ENCODE data around the gene DAPK2. TPM values are rescaled to one million over a fixed set of nuclear protein-coding genes. Genes with fewer than 3 reads are reported as not detected.

DAPK2 gene
- total RNA-seq, 1 donor from 2014 or later: 13.5 TPM

DNA sequence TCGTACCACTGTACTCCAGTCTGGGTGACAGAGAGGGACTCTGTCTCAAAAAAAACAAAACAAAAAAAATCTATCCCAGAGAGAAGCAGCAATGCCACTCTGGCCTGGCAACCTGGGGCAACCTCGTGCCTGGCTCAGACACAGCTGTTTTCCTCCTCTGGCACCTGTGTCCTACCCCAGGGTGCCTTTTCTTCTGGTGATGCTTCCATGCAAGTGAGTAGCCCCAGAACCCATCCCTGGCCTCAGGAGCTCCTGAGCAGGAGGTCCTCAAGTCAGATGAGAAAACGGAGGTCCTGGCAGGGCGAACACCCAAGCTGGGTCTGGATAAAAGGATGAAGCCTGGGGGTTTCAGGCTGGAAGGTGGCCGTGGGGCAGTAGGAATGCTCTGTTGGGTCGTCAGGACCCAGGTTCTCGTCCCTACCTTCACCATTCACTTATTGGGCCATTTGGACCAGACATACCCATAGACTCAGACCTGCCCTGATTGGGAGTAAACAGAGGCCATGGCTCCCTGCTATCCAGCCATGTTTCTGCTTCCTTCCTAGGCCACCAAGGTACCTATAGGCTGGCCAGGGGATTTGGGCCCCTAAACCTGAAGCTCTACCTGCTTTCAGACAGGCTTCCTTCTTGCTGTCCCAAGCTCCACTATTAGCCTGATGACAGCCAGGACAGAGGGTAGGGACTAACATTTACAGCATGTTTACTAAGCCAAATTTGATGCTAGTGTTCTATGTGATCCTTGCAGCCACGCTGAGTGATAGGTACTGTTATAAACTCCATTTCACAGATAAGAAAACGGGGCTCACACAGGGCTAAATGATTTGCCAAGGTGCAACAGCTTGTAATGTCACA lies 102.2 kb downstream of the DAPK2 start:
- DNase-seq (ENCODE audit: low read depth in 2 of 2): no peak

DNA sequence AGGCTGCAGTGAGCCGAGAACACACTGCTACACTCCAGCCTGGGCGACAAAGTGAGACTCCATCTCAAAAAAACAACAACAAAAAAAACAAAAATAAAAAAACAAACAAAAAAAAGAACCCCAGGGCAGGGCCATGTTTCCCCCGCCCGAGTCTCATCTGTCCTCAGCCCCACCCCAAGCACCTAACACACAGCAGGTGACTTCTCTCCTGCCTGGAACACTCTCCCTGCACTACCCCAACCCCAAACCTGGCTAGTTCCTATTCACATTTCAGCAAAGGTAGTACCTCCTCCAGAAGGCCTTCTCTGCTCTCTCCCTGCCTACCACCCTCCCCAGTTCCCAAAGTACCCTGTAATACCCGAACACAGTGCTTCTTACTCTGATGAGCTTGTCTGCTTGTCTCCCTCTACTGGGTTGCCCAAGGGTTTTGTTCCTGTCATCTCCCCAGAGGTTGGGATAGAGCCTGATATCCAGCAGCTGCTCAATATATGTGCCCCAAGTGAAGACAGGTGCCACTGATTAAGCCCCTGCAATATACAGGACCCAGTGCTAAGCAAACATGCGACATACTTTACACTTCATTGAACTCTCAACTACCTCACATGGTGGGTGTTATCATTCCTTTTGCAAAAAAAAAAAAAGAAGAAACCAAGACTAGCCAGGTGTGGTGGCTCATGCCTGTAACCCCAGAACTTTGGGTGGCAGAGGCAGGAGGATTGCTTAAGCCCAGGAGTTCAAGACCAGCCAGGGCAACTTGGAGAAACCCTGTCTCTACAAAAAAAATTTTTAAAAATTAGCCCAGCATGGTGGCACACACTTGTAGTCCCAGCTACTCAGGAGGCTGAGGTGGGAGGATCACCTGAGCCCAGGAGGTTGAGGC lies 103.6 kb downstream of the DAPK2 start:
- DNase-seq (ENCODE audit: low read depth in 2 of 2): no peak

DNA sequence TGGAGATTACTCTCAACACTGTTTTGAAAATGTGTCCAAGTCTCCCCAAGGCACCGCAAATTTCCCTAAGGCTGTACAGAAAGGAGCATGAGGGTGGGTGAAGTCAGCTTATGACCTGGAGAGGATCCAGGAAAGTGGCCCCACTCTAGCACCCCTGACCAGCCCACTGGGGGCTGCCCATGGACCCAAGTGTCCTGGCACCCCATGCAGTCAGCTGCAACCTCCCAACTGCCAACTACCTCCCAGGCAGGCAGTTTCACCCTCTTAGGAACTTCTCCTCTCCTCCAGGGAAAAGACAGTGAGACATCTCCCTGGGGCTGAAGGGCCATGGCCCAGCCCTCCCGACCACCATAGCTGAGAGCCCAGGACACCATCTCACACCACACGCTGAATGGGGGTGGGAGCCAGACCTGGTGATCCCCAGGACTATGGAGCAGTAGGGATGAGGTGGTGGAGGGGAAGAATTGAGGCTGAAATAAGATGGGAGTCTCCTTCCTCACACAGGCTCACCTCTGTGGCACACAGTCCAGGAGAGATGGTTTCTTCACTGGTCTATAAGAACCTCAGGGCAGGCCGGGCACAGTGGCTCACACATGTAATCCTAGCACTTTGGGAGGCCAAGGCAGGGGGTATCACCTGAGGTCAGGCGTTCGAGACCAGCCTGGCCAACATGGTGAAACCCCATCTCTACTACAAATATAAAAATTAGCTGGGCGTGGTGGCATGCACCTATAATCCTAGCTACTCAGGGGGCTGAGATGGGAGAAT lies 104.4 kb downstream of the DAPK2 start:
- DNase-seq (ENCODE audit: low read depth in 2 of 2): no peak

- DNase-seq (ENCODE audit: low read depth in 2 of 2): no peak
These were observed 105.2 kb downstream of the DAPK2 start for GRCh38 chr15:63940966-63941620.

- DNase-seq (ENCODE audit: low read depth in 2 of 2): peak; percentile 92 to 96
These were observed 106.7 kb downstream of the DAPK2 start for GRCh38 chr15:63939531-63940130.

GRCh38 chr15:63938486-63939061 lies 107.7 kb downstream of the DAPK2 start:
- DNase-seq (ENCODE audit: low read depth in 2 of 2): peak; percentile 32 to 43

DNA sequence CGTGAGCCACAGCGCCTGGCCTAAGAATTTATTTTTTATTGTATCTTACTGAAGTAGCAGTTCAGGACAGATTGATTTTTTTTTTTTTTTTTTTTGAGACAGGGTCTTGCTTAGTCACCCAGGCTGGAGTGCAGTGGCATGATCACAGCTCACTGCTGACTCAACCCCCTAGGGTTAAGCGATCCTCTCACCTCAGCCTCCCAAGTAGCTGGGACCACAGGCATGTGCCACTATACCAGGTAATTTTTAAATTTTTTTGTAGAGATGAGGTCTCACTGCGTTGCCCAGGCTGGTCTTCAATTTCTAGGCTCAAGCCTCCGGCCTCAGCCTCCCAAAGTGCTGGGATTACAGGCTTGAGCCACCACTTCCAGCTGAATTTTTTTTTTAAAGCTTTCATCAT lies 112.8 kb downstream of the DAPK2 start:
- no peak for DNase-seq (ENCODE audit: low read depth in 2 of 2)

GRCh38 chr15:63931556-63931955 lies 114.7 kb downstream of the DAPK2 start:
- DNase-seq (ENCODE audit: low read depth in 2 of 2): no peak

DNA sequence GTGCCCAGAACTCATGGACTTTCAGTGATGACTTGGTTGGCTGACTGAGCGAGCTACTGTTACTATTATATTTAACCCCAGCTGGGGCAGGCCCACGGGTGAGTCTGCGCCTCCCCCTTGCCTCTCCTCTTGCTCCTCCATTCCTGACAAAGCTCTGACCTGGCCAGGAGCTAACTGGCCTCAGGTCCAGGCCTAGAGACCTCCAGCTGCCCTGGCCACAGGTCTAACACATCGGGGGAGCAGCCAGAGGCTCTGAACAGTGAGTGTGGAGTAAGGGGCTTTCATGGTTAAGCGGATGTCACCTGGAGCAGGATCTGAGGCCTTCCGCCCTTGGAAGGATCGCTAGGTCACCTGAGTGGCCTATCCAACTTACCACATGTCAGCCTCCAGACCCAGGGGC lies 116.3 kb downstream of the DAPK2 start:
- DNase-seq (ENCODE audit: low read depth in 2 of 2): no peak

GRCh38 chr15:63928185-63928842 lies 118.0 kb downstream of the DAPK2 start:
- DNase-seq (ENCODE audit: low read depth in 2 of 2): no peak

DNA sequence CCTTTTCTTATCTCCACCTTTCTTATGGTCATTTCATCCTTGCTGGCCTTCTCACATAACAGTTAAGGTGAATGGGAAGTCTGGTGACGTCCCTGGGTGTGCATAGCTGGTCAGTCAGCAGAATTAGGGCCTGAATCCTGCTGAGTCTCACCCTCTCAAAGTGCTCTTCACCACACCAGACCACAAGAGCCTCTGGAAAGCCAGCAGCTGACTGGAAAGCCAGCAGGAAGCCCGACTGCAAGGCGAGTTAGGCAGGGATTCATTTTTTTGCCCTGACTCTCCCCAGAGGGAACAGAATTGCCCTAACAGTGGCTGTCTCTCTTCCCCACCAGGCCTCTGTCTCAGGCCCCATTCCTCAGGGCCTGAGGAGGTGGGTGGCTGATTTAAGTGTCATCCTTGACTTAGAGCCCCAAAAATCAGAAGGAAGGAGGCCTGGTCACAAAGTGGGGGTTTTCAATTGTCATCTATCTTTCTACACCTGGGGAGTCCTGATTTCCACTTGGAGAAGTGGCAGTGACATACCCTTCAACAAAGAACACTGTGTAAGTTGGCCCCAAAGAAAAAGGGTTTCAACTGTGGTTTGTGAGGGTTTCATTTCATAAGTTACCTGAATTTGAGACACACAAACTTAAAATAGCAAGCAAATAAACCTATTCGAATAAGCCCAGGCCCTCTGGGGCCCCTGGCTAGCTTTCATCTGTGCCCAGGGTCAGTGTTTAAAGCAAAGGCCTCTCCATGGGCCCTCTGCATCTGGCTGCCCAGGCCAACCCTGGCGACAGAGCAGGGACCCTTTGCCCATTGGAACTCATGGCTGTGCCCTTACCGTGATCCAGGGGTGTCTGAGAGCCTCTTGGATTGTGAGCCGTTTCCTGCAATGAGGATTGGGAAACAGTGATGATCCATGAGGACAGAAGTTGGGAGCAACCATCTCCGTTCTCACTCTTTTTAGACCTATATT lies 122.0 kb downstream of the DAPK2 start:
- DNase-seq (ENCODE audit: low read depth in 2 of 2): no peak

DNA sequence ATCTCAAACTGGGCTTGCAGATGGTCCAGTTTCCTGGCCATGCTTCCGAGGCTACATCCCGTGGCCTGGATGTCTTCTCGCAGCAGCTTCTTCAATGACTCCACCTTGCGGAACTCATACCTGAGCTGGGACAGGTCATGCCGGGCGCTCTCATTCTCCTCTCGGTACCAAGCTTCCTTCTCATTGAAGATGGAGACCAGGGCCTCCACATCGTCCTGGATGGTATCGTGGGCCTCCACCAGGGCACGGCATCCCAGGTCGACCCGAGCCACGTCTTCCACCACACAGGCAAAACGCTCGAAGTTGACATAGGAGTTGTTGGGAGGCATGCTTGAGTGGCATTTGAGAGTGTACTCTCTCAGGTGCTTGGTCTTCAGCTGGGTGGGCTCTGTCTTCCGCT lies 123.4 kb downstream of the DAPK2 start:
- no peak for DNase-seq (ENCODE audit: low read depth in 2 of 2)

DNA sequence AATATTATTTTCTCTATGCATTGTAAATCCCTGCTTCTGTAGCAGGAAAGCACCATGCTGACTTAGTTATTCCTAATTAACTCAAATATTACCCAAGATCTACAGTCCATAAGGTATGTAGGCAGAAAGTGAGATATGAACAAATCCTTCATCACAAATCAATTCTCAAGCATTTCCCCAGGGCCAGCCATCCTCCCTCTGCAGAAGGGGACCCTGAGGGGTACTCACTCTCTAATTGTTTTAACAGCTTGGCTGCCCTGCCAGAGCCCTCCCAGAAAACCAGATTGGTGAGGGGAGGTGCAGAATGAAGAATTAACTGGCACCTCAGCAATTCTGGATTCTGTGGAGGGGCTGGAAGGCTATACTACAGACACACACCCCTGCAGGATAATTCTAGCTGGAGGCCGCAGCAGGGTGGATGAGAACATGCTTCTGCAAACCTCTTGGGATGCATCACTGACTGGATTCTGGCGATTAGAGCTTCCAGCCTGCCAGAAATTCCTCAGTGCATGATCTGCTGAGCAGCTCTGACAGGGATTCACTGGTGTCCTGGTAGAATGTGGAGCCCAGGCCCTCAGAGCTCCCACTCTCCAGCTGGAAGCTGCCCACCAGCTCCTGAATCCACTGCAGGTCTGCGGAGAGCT lies 123.9 kb downstream of the DAPK2 start:
- DNase-seq (ENCODE audit: low read depth in 2 of 2): no peak

DNA sequence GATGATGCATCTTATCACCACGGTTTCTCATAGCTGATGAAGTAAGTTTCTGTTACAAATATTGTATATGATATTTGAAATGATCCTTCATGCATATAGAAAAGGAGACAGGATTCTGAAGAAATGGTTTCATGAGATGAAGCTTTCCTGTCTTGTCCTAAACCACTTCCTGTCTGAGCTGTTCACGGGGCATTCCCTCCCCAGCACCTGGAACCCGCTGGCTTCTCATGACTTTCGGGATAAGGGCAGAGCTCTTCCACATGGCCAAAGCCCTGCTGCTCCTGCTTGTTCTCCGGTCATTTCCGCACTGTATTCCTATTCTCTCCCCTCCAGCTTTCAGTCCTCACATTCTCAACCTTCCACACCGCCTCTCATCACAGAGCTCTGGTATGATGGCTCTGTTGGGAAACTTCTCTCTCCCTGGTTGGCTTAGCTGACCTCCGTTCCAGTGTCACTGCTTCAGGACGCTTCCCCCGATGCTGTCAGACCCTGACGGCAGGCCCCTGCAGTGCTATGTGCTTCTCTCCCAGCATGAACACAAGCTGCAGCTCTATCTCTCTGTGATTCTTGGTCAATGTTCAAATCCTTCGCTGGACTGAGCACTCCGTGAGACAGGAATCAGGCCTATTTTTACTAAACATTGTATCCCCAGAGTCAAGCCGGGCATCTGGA lies 125.6 kb downstream of the DAPK2 start:
- DNase-seq (ENCODE audit: low read depth in 2 of 2): no peak

- DNase-seq (ENCODE audit: low read depth in 2 of 2): no peak
These were observed 127.4 kb downstream of the DAPK2 start for GRCh38 chr15:63918901-63919348.

DNA sequence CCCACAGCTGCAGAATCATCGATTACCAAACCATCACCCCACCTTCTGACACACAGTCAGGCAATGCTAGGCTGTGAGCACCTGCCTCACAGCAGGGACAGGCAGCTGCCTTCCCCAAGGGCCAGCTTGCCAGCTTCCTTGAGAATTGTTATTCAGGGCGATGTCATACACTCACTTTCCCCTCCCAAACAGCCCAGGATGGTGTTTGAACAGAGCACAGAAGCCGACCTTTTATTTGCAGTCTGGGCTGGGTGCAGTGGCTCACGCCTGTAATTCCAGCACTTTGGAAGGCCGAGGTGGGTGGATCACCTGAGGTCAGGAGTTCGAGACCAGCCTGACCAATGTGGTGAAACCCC lies 128.0 kb downstream of the DAPK2 start:
- no peak for DNase-seq (ENCODE audit: low read depth in 2 of 2)

DNA sequence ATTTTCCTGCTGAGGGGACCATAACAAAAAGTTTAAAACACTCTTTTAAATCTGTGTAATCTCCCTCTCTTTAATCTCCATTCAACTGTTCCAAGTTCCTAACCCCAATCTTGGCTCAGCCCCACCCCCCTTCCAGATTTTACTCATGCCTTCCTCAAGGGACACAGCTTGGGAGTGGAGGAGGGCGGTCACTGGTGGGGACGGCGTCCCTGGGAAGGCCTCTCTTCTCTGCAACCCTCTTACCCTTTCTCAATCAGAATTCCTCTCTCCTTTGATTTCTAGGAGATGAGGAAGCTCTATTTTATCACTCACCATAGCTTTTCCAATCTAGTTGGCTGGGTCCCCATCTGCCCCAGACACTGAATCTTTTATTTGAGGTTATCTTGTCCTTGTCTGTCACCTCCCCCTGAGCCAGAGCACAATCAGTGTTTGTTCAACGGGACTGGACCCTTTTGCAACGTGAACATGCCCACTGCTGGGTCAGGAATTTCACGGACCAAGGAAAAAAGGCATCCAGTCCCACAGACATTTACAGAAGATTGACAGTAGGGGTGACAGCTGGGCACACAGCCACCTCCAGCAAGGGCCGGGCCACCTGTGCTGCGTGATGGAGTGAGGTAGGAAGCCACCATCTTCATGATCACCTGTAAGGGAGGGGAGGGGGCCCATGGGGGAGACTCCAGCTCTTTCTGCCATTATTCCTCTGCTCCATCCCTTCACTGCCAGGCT lies 128.5 kb downstream of the DAPK2 start:
- no peak for DNase-seq (ENCODE audit: low read depth in 2 of 2)
